ENCODE results near the gene ADAMTSL3.

The ADAMTSL3 gene

GRCh38 chr15:83767741-83768140 lies 113.8 kb downstream of the ADAMTSL3 start:
- Histone ChIP-seq H3K4me3 (replicated peaks; ENCODE audit: low read depth, low read length) (no peak overlapping the region), H3K27me3 (replicated peaks; ENCODE audit: control insufficient read depth, insufficient read depth, low read length) (no peaks in the 10 kb centered on the region), H3K36me3 (ENCODE audit: control insufficient read depth, insufficient read depth, low read length) (no peaks in the 10 kb centered on the region)
- no peak for DNase-seq (ENCODE audit: extremely low read depth, insufficient read length)
- no peak for TF ChIP-seq CTCF (IDR thresholded peaks at IDR 0.05; ENCODE audit: insufficient read depth, low read length, poor library complexity, severe bottlenecking)

GRCh38 chr15:83769411-83769999 lies 115.6 kb downstream of the ADAMTSL3 start:
- no peaks in the 10 kb centered on the region for H3K36me3 ChIP-seq (ENCODE audit: control insufficient read depth, insufficient read depth, low read length)
- no peaks in the 10 kb centered on the region for H3K27me3 ChIP-seq (replicated peaks; ENCODE audit: control insufficient read depth, insufficient read depth, low read length)
- no peak overlapping the region for H3K4me3 ChIP-seq (replicated peaks; ENCODE audit: low read depth, low read length)
- peak; percentile 26 for DNase-seq (ENCODE audit: extremely low read depth, insufficient read length)
- no peak for TF ChIP-seq CTCF (IDR thresholded peaks at IDR 0.05; ENCODE audit: insufficient read depth, low read length, poor library complexity, severe bottlenecking)

- Histone ChIP-seq H3K36me3 (ENCODE audit: control insufficient read depth, insufficient read depth, low read length) (no peaks in the 10 kb centered on the region), H3K27me3 (replicated peaks; ENCODE audit: control insufficient read depth, insufficient read depth, low read length) (no peaks in the 10 kb centered on the region), H3K4me3 (replicated peaks; ENCODE audit: low read depth, low read length) (no peak overlapping the region)
- DNase-seq (ENCODE audit: extremely low read depth, insufficient read length), result no peak
- peak; percentile 31 for TF ChIP-seq CTCF (IDR thresholded peaks at IDR 0.05; ENCODE audit: insufficient read depth, low read length, poor library complexity, severe bottlenecking)
Observed at GRCh38 chr15:83775738-83776137, 121.8 kb downstream of the ADAMTSL3 start.

- H3K36me3 ChIP-seq (ENCODE audit: control insufficient read depth, insufficient read depth, low read length), result no peaks in the 10 kb centered on the region
- H3K4me3 ChIP-seq (replicated peaks; ENCODE audit: low read depth, low read length), result no peak overlapping the region
- DNase-seq (ENCODE audit: extremely low read depth, insufficient read length), result no peak
- TF ChIP-seq CTCF (IDR thresholded peaks at IDR 0.05; ENCODE audit: insufficient read depth, low read length, poor library complexity, severe bottlenecking), result no peak
- no peaks in the 10 kb centered on the region for H3K27me3 ChIP-seq (replicated peaks; ENCODE audit: control insufficient read depth, insufficient read depth, low read length)
Observed at GRCh38 chr15:83776986-83777385, 123.1 kb downstream of the ADAMTSL3 start.

GRCh38 chr15:83783227-83783626 lies 129.3 kb downstream of the ADAMTSL3 start:
- no peak for DNase-seq (ENCODE audit: extremely low read depth, insufficient read length)
- Histone ChIP-seq H3K36me3 (ENCODE audit: control insufficient read depth, insufficient read depth, low read length) (no peaks in the 10 kb centered on the region), H3K27me3 (replicated peaks; ENCODE audit: control insufficient read depth, insufficient read depth, low read length) (no peaks in the 10 kb centered on the region), H3K4me3 (replicated peaks; ENCODE audit: low read depth, low read length) (no peak overlapping the region)
- no peak for TF ChIP-seq CTCF (IDR thresholded peaks at IDR 0.05; ENCODE audit: insufficient read depth, low read length, poor library complexity, severe bottlenecking)

- no peak for DNase-seq (ENCODE audit: extremely low read depth, insufficient read length)
- Histone ChIP-seq H3K36me3 (ENCODE audit: control insufficient read depth, insufficient read depth, low read length) (no peaks in the 10 kb centered on the region), H3K4me3 (replicated peaks; ENCODE audit: low read depth, low read length) (no peak overlapping the region), H3K27me3 (replicated peaks; ENCODE audit: control insufficient read depth, insufficient read depth, low read length) (no peaks in the 10 kb centered on the region)
- no peak for TF ChIP-seq CTCF (IDR thresholded peaks at IDR 0.05; ENCODE audit: insufficient read depth, low read length, poor library complexity, severe bottlenecking)
Observed at GRCh38 chr15:83784975-83785374, 131.1 kb downstream of the ADAMTSL3 start.

Measured in GM06990 (cell line).